OCI-M2 (cell line): Measurements from ENCODE around the gene MCF2L.

Experiments
- DNase-seq: peaks from one replicate; lab custom pipeline; 2025; ENCODE audit not compliant: unreplicated experiment; lab: John Stamatoyannopoulos, UW

The MCF2L gene

DNA sequence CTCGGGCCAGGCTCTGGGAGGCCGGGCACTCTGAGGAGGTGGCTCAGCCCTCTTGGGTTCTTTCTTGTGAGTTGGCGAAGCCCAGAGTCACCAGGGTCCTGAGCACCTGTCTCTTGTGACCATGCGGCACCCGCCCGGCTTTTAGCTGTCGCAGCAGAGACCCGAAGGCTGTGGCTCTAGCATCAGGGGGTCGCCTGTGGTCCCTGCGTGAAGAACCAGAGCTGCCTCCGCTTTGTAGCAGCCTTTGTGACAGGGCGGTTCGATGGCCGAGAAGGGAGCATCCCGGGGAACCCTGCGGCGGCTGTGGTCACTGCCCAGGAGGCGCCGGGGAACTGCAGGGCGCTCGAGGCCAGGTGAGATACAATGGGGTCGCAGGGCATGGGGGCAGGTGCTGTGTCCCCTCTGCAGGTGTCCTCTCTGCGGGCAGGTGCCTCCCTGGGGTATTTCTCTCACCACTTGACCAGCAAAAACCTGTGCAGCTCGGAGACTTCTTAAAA lies 10.4 kb downstream of the MCF2L start:
- no peak for DNase-seq

DNA sequence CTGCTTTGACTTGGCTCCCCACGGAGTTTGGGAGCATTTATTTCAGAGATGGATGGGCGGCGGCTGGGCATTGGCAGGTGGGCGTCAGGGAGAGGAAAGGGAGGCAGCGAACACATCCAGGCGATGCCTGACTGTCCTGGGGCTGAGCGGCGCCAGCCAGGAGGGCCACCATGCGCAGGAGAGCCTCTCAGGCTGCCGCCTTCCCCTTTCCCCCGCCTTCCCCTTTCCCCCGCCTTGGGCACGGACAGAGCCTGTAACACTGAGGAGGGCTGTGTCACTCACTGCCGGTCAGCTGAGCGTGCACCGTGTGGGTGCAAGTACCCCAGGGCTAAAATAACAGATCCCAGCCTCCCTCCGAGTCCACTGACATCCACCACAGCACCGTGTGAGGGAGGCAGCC lies 11.4 kb downstream of the MCF2L start:
- DNase-seq = no peak

DNA sequence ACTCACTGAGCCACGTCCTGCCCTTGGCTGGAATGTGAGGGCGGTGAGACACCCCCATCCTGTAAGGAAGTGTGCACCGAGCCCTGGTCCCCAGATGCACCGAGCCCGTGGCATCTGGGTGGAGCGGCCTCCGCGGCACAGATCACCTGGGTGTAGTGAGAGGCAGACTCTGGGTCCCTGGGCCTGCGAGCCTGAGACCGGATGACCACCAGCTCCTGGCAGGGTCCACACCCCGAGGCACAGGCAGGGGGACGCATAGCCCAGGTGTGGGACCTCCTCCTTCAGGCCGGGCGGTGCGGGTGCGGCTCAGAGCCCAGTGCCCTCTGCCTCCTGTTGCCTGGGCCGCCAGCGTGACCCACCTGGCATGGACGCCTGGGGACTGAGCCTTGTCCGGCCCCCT lies 12.4 kb downstream of the MCF2L start:
- DNase-seq = no peak

DNA sequence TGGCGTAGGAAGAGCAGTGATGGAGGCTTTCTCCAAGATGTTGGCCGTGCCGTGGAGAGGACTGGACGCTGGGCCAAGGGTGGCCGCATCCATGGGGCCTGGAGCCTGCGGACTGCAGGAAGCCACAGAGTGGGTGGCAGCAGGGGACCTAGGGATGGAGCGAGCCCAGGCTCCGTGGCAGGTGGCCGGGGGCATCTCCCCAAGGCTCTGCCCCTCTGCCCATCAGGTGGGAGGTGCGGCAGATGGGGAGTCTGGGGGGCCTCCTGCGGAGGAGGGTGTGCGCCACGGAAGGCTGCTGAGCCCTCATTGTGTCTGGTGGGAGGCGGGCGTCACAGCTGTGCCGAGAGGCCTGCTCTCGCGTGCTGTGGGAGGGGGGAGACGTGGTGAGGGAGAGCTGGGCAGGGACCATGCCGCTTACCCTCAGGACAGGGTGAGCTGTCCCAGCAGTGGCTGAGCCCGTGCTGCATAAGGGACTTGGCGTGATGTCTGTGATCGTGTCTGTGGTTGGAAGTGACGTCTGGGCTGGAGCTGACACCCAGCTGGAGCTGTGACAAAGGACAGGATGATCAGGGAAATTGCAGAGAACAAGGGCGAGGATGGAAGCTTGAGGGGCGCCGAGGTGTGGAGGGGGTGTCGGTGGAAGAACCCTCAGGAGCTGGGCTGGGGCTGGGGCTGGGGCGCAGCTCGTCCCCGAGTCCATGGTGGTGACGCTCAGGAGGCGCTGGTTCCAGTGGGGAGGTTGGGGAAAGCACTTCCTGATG lies 13.4 kb downstream of the MCF2L start:
- no peak for DNase-seq

DNA sequence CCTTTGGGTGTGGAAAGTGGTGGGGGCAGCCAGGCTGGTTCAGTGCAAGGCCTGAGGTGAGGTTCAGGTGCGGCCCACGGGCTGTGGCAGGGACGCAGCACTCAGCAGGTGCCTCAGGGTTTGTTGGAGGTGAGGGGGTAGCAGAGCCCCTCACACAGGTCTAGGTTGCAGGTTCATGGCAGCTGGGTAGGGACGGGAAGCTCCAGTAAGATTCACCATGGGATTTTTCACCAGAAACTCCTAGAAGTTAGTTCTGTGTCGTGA lies 14.0 kb downstream of the MCF2L start:
- DNase-seq = no peak

DNA sequence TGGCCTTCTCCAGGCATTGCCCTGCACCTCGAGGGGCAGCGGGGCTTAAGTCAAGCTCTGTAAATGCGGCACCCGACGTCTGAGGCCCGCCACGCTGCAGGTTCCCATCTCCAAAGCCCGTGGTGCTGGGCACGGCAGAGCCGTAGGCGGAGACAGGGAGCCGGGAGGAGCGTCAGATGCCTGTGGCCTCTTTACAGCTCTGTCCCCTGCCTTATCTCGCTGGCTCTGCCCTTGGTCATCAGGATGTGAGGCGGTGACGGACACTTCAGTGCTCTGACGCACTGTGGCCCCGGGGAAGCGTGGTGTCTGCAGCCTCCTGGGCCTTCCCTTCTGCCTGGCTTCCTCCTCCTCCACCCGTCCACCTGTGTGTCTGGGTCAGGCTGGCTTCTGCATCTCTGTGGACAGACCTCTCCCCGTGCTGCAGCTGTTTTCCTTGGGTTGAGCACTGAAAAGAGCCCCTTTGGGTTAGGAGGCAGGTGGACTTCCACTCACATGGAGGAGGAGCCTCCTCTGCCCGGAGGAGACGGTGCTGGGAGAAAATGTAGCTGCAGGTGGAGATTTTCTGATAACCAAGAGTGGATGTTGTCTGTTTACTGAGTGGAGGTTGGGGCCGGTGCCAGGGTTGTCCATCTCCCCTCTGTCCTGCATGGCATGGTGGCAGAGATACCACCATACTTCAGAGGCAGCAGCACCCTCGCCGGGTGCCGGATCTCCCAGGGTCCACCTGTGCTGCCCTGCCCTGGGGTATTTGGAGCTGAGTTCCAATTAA lies 14.6 kb downstream of the MCF2L start:
- no peak for DNase-seq

DNA sequence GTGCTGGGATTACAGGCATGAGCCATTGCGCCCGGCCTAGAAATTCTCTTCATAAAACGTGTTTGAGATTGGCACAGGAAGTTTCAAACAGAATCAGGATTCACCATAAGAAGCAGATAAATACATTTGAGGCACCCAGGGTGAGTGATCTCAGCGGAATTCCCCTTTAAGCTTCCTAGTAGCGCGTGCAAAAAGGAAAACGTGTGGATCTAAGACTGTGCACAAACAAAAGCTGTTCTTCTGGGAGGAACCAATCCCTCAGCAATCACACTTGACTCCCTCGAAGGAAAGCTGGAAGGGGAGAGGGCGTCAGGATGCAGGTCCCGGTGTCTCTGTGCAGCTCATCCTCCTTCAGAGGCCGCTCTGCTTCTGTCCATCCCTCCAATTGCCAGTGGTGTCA lies 15.5 kb downstream of the MCF2L start:
- DNase-seq = no peak

DNA sequence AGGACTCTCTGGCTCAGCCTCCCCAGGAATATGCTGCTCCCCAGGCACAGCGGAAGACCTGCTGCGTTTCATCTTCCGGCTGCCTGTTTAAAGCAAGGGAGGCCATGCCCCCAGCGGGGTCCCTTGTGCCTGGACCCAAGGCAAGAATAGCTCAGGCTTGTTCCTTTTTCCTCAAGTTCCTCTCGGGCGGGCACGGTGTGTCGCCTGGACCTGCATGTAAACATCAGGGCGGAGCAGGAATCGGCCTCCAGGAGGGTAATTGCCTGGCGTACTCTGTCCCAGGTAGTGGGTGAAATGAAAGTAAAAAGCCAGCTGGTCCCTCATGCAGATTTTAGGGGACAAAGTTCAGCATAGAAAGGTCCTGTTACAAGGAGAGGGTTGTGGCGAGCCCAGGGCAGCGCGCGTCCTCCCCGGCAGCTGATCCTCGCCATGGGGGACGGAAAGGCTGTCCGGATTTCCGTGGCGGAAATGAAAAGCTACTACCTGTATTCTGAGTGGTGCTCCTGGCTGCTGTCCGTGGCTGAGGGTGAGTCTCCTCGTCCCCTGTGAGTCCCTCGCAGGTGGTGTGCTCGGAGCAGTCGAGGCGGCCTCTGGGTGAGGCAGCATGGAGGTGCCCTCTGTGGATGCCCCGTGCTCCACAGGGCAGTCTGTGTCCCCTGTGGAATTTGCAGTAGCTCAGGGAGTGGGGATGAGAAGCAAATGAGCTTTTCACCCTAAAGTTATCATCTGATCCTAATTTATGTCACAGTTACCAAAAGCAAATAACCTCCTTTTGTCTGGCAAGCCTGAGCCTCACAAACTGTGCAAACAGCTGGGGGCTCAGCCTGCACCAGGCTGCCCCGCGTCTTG lies 16.2 kb downstream of the MCF2L start:
- DNase-seq = no peak

DNA sequence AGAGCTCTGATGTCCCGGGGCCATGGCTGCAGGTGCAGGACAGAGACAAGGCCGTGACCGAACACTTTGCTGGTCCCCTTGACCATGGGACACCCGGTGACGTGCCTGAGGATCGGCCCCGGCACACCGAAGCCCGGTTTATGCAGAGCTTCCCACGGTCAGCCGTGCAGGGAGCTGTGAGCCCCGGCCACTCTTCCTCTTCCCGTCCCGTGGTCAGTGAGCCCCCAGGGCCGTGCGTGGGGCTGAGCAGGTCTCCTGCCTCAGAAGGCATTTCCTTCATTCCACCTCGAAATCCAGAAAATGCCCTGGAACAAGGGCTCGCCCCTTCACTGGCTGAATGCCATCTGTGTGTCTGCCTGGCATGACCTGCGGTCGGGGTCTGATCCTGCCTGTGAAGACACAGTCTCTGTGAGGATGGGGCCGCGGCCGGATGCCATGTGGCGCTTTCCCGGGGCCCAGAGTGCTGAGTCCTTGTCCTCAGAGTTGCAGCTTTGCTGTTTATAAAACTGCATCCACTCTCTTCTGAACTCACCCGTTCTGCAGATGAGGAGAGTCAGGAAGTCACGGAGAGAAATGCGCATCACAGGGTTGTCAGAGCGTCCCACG lies 16.9 kb downstream of the MCF2L start:
- DNase-seq = no peak

DNA sequence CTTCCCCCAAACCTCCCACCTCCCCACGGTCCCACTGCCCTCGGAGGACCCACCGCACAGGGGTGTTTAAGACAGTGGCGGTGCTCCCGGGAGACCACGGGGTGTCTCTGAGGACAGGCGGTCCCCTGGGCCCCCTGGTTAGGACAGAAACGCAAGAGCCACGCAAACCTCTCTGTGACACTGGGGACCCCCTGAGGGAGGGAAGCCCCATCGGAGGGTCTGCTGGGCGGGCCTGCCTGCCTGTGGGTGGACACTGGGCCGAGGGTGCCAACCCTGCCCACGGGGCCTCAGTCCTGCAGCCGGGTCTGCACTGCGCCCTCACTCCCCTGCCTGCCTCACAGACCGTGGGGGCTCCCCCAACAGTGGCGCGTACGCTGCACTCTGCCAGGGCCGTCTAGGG lies 17.5 kb downstream of the MCF2L start:
- DNase-seq = no peak

DNA sequence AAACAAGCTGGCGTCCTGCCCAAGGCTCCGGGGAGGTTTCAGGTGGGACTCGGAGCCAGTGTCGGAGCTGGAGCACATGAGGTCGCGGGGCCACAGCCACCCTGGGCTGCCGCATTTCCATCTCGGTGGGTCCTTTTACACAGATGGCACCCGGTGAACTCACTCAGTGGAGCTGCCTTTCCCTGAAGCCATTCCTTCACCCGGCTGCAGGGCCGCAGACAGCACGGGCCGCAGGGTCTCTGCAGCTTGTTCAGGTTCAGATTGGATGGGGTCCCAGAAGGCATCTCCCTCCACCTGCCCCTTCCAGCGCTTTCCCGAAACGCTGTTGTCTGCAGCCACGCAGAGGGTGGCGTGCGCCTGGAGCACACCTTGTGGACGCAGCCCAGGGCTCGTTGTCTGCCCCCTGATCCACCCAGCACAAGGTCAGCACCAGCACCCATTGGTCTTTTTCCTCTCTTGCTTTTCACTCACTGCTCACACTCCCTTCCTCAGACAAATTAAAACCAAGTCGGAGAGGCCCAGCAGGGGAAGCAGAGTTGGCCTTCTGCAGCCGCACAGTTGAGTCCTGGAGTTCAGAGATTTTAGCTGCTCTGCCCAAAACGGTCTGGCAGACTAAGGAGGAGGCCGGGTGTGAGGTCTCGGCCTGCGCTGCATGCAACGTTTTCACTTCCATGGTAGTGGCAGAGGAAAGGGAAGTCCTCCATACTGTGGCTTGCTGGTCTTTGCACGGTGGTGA lies 18.1 kb downstream of the MCF2L start:
- no peak for DNase-seq

DNA sequence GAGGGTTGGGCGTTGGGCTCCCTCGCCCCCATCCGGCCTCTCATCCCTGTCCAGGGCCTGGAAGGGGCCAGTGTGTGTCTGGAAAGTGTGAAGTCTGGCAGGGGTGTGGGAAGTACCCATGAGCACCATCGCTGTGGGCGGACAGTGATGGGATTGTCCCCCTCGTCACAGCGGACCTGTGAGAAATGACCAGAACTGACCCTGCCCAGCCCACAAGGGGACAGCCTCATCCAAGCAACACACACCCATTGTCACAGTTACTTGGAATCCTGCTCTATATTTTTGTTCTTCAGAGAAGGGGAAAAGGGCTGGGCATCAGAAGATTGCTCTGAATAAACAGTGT lies 18.6 kb downstream of the MCF2L start:
- DNase-seq = no peak

DNA sequence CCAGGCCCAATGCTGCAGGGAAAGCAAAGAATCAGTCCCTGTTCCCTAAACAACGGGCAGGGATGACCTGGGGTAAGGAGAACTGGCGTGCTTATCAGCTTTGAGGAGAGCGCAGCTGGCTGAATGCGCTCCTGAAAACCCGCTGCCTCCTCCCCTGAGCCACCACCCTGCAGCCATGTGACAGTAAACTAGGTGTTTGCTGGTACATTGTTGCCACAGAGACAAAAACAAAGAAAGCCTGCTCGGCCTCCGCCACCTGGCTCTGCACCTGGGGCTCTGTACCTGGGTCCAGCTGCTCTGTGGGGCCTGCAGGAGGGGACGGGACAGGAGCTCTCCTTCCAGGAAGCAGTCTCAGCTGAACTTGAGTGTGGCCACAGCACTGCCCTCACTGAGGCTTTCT lies 21.8 kb downstream of the MCF2L start:
- no peak for DNase-seq

DNA sequence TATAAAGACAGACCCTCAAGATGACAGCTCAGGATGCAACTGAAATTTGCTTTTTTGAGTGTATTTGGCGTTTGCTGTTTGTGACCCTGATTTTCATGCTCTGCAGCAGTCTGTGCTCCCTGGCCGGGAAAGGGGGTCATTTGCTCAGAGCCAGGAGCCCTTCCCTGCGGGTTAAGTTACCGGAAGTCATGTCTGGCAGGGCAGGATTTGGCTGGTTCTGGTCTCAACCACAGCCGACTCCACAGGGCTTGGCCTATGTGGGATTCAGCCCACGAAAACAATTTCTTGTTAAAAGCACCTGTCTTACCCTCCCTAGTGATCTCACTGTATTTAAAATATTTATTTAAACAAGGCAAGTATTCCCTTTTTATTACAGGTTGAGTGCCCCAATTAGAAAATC lies 22.6 kb downstream of the MCF2L start:
- no peak for DNase-seq

DNA sequence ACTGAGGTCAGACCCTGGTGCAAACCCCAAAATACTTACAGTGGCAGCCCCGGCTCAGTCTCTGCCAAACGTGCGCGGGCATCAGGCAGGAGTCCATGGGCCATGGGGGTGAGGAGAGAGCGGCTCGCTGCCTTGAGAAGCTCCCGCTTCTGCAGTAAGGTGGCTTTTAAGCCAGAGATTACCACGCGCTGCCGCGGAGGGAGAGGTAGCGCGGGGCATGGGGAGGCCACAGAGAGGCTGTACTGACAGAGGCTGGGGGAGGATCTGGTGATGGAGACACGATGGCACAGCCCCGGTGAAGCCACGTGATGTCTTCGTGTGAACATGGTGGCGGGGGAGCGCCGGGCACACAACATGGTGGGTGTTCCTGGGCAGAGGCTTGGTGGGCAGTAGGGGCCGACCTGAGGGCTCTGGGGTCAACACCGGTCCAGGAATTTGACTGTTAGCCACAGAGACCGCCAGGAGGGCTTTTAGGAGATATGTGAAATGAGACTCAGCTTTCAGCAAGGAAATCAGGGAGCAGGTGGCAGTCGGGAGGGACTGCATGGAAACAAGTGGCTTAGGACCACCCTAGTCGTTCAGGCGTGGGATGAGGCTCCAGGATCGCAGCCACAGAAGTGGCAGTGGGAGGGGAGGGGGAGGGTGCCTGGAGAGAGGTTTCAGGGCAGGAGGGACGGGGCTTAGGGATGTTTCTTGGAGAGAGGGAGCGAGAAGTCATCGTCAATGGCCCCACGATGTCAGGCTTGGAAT lies 24.1 kb downstream of the MCF2L start:
- DNase-seq = no peak

DNA sequence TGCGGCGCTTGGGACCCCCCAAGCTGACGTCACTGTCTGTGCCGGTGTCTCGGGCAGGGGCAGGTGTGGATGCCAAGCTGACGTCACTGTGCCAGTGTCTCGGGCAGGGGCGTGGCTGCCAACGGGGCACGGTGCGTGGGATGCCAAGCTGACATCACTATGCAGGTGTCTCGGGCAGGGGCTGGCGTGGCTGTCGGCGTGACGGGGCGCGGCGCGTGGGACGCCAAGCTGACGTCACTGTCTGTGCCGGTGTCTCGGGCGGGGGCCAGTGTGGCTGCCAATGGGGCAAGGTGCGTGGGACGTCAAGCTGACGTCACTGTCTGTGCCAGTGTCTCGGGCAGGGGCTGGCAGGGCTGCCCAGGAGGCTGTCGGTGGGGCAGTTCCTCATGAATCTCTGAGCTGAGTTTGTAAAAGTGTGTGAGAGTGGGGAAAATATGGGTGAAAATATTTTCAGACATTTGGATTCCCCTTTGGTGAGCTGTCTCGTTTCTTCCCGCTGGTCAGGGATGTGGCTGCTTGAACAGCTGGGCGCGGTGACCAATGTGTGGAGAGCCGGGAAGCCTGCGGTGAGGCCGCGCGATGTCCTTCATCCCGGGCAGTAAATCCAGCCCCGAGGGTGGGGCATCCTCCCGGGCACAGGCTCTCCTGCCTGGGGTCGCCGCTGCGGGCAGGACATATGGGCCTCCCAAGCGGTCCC lies 25.2 kb downstream of the MCF2L start:
- DNase-seq = no peak

DNA sequence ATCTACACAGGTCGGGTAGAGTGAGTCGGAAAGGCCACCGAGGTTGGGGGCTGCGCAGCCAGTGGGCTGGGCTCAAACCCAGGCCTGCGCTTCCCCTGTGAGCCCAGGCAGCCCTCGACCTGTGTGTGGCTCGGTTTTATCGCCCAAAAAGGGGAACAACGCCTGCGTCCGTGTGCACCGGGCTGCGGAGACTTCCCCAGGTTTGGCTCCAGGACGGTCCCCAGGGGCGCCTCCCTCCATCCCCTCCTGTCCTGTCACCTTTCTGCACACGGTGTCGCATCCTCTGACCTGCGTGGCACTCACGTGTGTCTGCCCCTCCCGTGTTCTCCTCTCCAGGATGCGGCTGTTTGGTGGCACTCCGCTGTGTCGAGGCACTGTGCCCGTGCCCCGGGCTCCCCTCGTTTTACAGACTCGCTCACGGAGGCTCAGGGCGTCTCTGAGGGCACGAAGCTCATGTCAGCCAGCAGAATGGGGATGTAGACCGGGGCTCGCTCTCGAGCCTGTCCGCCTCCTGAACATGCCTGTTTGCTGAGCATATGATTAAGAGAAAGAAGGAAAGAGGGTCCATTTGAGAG lies 25.9 kb downstream of the MCF2L start:
- no peak for DNase-seq

DNA sequence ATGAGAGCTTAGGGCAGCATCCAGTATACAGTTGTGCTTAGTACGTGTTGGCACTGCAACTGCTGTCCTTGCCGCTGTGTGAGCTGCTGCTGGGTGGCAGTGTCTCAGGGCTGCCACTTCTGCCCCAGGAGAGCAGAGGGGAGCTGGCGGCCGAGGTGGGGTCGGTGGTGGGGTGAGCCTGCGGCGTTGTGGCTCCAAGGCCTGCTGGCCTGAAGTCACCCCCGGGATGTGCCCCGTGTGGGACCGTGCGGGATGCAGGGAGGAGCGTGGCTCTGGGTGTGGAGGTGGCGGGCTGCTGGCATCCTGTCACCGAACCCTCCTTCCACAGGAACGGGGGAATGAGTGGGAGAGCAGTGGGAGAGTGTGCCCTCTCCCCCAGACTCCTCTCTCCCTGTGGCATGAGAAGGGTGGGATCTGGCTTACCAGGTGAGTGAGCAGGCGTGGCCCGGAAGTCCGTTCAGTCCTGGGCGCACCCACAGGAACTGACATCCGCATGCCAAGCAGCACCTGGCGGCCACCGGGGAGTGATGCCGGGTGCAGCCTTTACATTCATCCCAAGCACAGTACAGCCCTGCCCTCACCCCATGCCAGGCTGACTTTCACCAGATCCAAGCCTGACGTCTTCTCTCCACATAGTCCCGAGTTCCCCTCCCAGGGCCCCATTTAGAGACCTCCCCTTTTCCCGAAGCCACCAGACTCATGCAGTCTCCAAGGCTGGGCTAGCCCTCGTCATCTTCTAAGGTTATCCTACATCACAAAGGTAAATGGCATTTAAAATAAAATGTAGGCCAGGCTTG lies 26.6 kb downstream of the MCF2L start:
- DNase-seq = no peak
